ENCODE results near the gene FBXO9. TPM values are rescaled to one million over a fixed set of nuclear protein-coding genes. Genes with fewer than 3 reads are reported as not detected.

The FBXO9 gene
- 61.4 TPM for total RNA-seq

DNA sequence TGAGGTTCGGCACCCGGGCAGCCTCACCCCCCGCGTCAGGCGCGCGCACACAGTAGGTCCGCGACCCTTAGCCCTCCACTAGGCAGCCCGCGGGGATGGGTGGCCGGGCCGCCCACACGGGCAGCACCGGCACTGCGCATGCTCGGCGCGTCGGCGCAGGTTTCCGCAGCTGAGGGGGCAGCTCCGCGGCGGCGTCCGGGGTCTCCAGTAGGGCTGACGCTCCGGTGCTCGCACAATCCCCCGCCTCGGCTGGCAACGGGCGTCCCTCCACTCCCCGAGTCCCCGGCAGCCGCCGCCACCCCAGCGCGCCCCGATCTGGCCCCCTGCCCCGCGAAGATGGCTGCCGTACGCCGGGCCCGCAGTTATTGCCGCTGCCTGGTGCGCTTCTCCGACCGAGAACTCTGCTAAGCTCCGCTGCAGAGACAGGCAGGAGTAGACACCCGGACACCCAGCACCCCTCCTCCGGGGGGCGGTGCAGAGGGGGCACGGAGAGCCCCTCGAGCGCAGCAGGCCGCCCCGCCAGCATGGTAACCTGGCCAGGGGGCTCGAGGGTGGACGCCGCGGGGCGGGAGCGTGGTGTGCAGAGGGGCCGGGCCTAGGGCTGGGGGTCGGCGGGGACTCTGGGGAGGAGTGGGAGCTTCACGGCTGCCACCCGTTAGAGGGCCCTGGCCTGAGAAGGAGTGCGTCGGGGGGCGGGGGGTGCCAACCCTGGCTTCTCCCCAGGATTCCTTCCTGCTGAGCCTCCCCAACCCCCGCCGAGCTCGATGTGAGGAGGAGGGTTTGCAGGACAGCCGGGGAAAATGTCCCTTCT lies at the start of gene FBXO9:
Gene FBXO9, plus strand, starts transcription at position 139 of the 811 bp plus-strand sequence. Its CDS starts 386 bp downstream, at position 525.
- peaks cover 40% of the 10 kb centered on the region for H3K4me1 ChIP-seq
- TF ChIP-seq POLR2A (IDR thresholded peaks at IDR 0.05) (peak in 1 of 2 donors; percentile 51), POLR2AphosphoS5 (IDR thresholded peaks at IDR 0.05; ENCODE audit: insufficient read depth in 1 of 2, low read depth in 1 of 2) (peak in 1 of 2 donors; percentile 8)
- TF ChIP-seq, protein P1, sequence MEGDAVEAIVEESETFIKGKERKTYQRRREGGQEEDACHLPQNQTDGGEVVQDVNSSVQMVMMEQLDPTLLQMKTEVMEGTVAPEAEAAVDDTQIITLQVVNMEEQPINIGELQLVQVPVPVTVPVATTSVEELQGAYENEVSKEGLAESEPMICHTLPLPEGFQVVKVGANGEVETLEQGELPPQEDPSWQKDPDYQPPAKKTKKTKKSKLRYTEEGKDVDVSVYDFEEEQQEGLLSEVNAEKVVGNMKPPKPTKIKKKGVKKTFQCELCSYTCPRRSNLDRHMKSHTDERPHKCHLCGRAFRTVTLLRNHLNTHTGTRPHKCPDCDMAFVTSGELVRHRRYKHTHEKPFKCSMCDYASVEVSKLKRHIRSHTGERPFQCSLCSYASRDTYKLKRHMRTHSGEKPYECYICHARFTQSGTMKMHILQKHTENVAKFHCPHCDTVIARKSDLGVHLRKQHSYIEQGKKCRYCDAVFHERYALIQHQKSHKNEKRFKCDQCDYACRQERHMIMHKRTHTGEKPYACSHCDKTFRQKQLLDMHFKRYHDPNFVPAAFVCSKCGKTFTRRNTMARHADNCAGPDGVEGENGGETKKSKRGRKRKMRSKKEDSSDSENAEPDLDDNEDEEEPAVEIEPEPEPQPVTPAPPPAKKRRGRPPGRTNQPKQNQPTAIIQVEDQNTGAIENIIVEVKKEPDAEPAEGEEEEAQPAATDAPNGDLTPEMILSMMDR (IDR thresholded peaks at IDR 0.05), result no peak
- H3K9me3 ChIP-seq, result no peaks in the 10 kb centered on the region
- H3K27ac ChIP-seq, result peak within 1 kb of the TSS; percentile 95
- no peaks in the 10 kb centered on the region for H3K36me3 ChIP-seq
- DNase-seq (ENCODE audit: extremely low spot score in 2 of 2), result no peak
- H3K27me3 ChIP-seq, result no peaks in the 10 kb centered on the region
- intact Hi-C loops (cut with DNase I), result loop anchor here (2.0 kb wide), 1 partner anchor 71 kb away; the partner anchor contains the start of gene GSTA4
- peak within 1 kb of the TSS; percentile 90 to 99 for H3K4me3 ChIP-seq

DNA sequence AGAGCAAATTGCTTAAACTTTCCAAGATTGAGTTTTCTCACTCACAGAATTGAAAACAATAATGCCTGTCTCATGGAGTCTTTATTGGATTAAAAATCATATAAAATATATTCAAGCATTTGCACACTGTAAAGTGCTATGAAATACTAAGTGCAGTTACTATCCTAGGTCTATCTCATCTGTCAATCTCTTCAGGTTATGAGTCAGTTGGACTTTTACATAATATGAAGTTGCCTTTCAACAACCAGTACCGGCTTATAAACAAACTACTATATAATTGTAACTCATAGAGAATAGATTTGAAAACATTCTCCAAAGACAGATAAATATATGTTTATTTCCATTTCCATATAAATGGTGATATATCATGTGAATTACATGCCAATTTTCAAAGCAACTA lies 49.7 kb upstream of the FBXO9 start:
- TF ChIP-seq, protein P1 (IDR thresholded peaks at IDR 0.05), result no peak
- TF ChIP-seq POLR2AphosphoS5 (IDR thresholded peaks at IDR 0.05; ENCODE audit: insufficient read depth in 1 of 2, low read depth in 1 of 2), result no peak
- TF ChIP-seq POLR2A (IDR thresholded peaks at IDR 0.05), result no peak
- DNase-seq (ENCODE audit: extremely low spot score in 2 of 2), result no peak
- peaks cover 0 to 58% of the 10 kb centered on the region in 2 donors for H3K36me3 ChIP-seq

DNA sequence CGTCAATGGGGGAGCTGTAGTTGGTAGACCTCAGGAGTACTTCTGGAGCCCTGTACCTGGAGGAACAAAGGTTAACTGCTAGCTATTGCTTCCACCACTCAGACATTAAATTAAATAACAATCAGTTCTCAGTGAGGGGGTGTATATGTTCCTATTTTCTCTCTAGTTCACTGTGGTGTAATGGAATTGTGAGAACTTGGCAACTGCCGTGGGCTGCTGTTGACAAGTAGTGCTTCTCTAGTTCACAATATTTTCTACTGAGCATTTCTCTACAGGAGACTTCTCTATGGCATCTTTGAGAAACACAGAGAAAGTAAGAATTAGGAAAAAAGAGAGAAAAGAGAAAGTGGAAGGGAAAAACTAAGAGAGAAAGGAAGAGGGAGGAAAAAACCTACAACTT lies 46.8 kb upstream of the FBXO9 start:
- H3K27me3 ChIP-seq, result no peaks in the 10 kb centered on the region
- no peak for DNase-seq (ENCODE audit: extremely low spot score in 2 of 2)
- TF ChIP-seq, protein P1 (IDR thresholded peaks at IDR 0.05), result no peak
- TF ChIP-seq POLR2A (IDR thresholded peaks at IDR 0.05) (no peak), POLR2AphosphoS5 (IDR thresholded peaks at IDR 0.05; ENCODE audit: insufficient read depth in 1 of 2, low read depth in 1 of 2) (no peak)
- H3K4me1 ChIP-seq, result no peaks in the 10 kb centered on the region
- H3K36me3 ChIP-seq, result peaks cover 0 to 28% of the 10 kb centered on the region in 2 donors
- intact Hi-C loops (cut with DNase I), result no loop called here
- H3K9me3 ChIP-seq, result no peaks in the 10 kb centered on the region
- H3K27ac ChIP-seq, result no peak overlapping the region
- H3K4me3 ChIP-seq, result no peak overlapping the region

More for the DNA sequence above, 49.7 kb upstream of the FBXO9 start:
- no peaks in the 10 kb centered on the region for H3K27me3 ChIP-seq
- H3K9me3 ChIP-seq, result no peaks in the 10 kb centered on the region
- no peak overlapping the region for H3K4me3 ChIP-seq
- H3K4me1 ChIP-seq, result no peaks in the 10 kb centered on the region
- no peak overlapping the region for H3K27ac ChIP-seq
- intact Hi-C loops (cut with DNase I), result no loop called here

DNA sequence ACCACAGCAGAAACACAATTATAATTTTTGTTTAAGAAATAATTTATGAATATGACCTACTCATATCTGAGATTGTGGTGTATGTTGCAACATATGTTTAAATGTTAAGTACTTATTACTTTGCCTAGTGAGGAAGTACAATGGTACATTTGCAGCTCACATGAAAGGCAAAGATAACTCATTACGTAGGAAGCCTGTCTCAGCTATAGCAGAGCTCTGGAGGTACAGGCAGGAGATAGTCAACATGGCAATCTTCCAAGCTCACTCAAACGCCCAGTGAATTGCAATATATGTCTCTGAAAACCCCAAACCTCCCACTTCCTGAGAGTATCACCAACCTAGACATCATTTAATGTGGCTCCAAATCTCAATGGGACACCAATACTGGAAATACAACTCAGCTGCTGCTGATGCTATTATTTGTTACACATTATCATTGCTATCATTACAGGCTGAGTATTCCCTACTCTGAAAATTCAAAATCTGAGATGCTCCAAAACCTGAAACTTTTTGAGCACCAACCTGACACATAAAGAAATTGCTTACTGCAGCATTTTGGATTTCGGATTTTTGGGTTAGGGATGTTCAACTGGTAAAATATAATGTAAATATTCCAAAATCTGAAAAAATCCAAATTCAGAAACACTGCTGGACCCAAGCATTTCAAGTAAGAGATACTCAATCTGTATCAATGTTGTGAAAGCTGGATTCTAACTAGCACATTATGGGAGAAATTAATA lies 45.0 kb upstream of the FBXO9 start:
- TF ChIP-seq POLR2AphosphoS5 (IDR thresholded peaks at IDR 0.05; ENCODE audit: insufficient read depth in 1 of 2, low read depth in 1 of 2), result no peak
- TF ChIP-seq POLR2A (IDR thresholded peaks at IDR 0.05), result no peak
- TF ChIP-seq, protein P1 (IDR thresholded peaks at IDR 0.05), result no peak
- H3K36me3 ChIP-seq, result peaks cover 0 to 30% of the 10 kb centered on the region in 2 donors
- H3K4me1 ChIP-seq, result no peaks in the 10 kb centered on the region
- H3K4me3 ChIP-seq, result no peak overlapping the region
- intact Hi-C loops (cut with DNase I), result no loop called here
- DNase-seq (ENCODE audit: extremely low spot score in 2 of 2), result no peak
- no peaks in the 10 kb centered on the region for H3K9me3 ChIP-seq
- H3K27ac ChIP-seq, result no peak overlapping the region
- H3K27me3 ChIP-seq, result no peaks in the 10 kb centered on the region
